Ishikawa (cell line): Measurements from ENCODE around the gene CSNK1D.

Source experiments
- CEBPB ChIP-seq: IDR thresholded peaks from 2 replicates; pipeline ENCODE4 v1.6.1; 2012
- CREB1 ChIP-seq: IDR thresholded peaks from 2 replicates; pipeline ENCODE4 v1.6.1; 2012; ENCODE audit warnings: low read depth
- EGR1 ChIP-seq: IDR thresholded peaks from 2 replicates; pipeline ENCODE4 v1.6.1; 2012
- EP300 ChIP-seq: IDR thresholded peaks from 2 replicates; pipeline ENCODE4 v1.6.1; 2012; ENCODE audit warnings: borderline replicate concordance
- FOXM1 ChIP-seq: IDR thresholded peaks from 2 replicates; pipeline ENCODE4 v1.6.1; 2012; ENCODE audit warnings: low read depth, borderline replicate concordance
- MAX ChIP-seq: IDR thresholded peaks from 2 replicates; pipeline ENCODE4 v1.6.1; 2012
- NFIC ChIP-seq: IDR thresholded peaks from 2 replicates; pipeline ENCODE4 v1.6.1; 2012
- RAD21 ChIP-seq: IDR thresholded peaks from 2 replicates; pipeline ENCODE4 v1.6.1; 2012; ENCODE audit warnings: low read depth
- REST ChIP-seq: IDR thresholded peaks from 2 replicates; pipeline ENCODE4 v1.6.1; 2012; ENCODE audit warnings: low read depth, mild to moderate bottlenecking
- TAF1 ChIP-seq: IDR thresholded peaks from 2 replicates; pipeline ENCODE4 v1.6.1; 2012; ENCODE audit warnings: low read depth, mild to moderate bottlenecking
- TCF12 ChIP-seq: IDR thresholded peaks from 2 replicates; pipeline ENCODE4 v1.6.1; 2012; ENCODE audit warnings: low read depth
- USF1 ChIP-seq: IDR thresholded peaks from 2 replicates; pipeline ENCODE4 v1.6.1; 2012
- YY1 ChIP-seq: IDR thresholded peaks from 2 replicates; pipeline ENCODE4 v1.6.1; 2012; ENCODE audit warnings: low read depth
- ZBTB7A ChIP-seq: IDR thresholded peaks from 2 replicates; pipeline ENCODE4 v1.6.1; 2012; ENCODE audit warnings: low read depth

- TF ChIP-seq EP300 (no peak), MAX (no peak), USF1 (no peak), CEBPB (no peak), RAD21 (no peak), YY1 (no peak), CREB1 (no peak), EGR1 (no peak), TCF12 (no peak), TAF1 (no peak), REST (no peak), NFIC (no peak), FOXM1 (no peak), ZBTB7A (no peak)
These were observed 7.6 kb upstream of the CSNK1D start for GRCh38 chr17:82281076-82281475.
